Activated T-cell treated with anti-CD3 and anti-CD28 coated beads for 1 hour (primary cell): ENCODE data around the gene PWWP2B.

Experiments
- DNase-seq: peaks from one replicate; pipeline ENCODE4 v3.0.0-alpha.2; 2020; ENCODE audit warnings: low read depth

Gene PWWP2B

DNA sequence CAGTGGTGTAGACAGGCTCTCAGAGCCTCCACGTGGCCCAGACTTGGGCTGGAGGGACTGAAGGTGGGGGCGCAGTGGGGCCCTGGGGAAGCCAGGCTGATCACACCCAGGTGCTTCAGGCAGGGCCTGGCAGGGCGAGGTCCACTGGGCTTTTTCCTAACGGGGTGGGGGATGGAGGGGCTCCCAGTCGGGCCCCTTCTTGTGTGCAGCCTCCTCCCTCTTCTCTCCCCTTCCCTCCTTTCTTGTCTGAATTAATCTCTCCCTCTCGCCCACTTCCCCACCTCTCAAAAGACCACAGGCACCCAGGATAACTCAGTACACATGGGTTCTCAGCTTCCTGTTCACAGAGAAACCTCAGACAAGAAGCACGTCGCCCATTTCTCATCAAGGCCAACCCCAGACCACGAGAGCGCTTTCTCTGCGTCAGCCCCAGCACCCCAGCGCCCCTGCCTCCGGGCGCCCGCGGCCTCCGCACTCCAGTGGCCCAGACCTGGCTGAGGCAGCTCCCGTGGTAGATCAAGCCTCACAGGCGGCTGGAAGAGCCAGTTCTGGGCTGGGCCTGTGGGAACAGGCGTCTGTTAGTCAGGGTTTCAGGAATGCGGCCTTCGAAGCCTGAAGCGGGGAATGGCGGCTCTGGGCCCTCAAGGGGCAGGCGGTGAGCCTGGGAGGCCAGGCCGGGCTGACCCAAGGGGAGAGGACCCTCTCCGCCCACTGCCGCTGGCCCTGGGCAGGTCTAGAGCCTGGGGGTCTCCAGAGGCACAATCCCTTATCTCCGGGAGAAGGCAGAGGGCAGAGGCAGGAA, 50.6 kb downstream of the PWWP2B start:
- DNase-seq: peak; percentile 57

DNA sequence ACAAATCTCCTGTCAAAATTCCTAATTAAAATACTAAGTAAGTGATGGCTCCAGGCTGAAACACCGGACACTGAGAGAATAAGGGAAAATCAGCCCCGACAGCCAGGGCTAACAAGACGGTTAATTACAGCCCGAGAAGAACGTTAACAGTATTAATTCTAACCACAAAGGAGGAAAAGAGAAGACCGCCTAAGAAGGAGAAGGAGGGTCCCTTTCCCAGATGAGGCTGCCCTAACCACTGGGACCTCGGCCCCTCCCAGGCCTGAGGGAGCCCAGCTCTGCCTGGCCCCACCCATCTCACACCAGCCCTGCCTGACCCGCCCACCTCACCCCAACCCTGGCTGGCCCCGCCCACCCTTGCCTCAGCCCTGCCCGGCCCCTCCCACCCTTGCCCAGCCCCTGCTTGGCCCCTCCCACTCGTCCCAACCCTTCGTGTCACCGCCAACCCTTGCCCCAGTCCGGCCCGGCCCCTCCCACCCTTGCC, 51.3 kb downstream of the PWWP2B start:
- peak; percentile 31 for DNase-seq

DNA sequence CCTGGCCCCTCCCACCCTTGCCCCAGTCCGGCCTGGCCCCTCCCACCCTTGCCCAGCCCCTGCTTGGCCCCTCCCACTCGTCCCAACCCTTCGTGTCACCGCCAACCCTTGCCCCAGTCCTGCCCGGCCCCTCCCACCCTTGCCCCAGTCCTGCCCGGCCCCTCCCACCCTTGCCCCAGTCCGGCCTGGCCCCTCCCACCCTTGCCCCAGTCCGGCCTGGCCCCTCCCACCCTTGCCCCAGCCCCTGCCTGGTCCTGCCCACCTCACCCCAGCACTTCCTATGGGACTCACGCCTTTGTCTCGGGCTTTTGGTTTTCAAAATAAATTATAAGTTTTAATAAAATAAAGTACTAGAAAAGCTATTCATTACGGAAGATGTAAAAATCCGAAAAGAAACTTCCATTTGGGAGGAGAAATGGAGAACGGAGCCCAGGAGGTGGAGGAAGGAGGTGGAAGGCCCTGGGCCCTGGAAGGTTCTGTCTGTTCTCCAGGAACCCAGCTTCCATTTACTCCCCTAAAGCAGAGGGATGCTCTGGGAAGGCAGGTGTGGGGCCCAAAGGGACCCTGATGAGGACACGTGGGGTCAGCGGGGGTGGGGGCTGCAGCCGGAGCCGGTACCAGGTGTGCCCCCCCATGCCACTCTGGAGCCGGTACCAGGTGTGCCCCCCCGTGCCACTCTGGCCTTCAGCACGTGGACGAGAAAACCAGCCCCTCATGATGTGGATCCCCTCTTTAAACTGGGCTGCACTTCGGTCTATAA, 52.2 kb downstream of the PWWP2B start:
- no peak for DNase-seq

DNA sequence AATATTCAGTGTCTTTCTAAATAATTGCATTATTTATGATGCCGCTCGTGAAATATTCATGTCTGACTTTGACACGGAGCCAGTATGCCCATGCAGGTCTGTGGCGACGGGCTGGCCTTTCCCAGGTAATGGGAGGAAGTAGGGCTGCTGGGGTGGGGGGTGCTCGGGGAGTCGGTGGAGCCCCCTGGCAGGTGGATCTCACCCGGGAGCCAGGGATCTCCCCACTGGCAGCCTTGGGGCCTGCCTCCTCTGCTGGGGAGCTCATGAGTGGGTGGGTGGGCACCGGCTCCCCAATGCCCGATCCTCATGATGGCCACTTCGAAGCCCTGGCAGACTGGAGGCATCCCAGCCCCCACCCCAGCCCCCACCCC, 52.8 kb downstream of the PWWP2B start:
- no peak for DNase-seq

DNA sequence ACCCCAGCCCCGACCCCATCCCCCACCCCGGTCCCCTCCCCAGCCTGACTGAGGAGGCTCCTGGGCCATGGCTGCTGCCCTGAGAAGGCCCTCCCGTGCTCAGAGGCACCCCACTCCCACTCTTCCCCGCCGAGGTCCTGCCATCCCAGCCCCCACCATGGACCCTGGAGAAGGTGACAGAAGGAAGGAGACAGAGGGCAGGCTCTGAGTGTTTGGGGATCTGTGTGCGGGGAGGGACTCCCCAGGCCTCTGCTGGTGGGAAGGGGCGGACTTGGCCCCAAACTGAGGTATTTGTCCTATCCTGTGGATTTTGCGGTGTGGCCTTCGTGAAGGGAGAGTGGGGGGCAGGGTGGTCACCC, 53.4 kb downstream of the PWWP2B start:
- DNase-seq: no peak

DNA sequence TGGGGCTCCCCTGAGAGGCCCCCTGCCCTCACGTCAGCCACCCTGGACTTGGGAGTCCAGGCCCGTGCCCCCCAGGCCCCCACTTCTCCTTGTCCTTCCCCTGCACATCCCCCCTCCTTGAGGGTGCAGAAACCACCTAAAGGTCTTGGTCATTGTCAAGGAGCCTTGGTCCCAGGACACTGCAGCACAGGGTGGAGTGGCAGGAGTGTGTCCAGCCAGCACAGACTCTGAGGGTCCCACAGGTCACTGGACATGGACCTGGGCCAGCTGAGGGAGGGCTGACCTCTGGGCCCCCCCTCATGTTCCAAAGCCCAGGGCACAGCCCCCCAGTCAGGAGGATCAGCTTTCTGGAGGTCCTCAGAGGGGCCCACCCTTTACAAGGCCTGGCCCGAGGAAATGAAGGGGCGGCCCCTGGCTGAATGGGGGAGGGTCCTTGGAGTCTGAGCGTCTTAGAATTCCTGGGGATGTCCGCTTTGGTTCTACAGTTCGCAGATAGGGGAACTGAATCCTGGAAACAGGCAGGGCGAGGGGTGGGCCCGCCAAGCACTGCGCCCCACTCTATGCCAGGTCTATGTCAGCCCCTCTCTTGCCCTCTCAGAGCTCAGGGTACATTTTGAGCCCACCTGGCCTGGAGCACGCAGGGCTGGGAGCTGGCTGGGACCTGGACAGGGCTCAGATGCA, 54.0 kb downstream of the PWWP2B start:
- no peak for DNase-seq

DNA sequence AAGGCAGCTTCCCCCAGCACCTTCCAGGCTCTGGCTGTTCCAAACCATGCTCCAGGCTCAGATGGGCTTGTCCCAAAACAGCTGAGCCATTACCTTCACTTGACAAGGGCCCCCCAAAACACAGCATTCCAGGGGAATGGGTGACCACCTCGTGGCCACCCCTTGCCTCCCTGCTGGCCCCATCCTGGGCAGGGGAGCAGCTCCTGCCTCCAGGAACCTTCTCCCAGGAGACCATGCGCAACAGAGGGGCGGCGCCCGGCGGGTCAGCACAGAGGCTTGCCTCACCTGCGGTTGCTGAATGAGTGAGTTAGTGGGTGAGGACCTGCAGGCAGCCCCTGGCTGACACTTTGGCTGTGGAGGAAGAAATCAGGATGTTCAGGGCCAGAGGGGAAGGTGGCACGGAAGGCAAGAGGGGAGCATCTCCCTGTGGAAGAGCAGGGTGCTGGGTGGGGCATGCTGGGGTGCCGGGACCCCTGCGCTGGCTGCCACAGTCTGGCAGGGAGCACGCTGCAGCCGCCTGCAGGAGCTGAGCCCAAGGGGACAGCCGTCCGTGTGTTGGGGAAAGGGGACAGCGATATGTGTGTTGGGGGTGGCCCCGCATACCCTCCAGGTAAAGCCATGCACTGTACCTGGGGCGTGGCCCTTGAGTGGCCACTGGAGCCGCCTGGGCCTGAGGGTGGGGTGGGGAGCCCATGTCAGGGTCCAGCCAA, 54.7 kb downstream of the PWWP2B start:
- DNase-seq: no peak

DNA sequence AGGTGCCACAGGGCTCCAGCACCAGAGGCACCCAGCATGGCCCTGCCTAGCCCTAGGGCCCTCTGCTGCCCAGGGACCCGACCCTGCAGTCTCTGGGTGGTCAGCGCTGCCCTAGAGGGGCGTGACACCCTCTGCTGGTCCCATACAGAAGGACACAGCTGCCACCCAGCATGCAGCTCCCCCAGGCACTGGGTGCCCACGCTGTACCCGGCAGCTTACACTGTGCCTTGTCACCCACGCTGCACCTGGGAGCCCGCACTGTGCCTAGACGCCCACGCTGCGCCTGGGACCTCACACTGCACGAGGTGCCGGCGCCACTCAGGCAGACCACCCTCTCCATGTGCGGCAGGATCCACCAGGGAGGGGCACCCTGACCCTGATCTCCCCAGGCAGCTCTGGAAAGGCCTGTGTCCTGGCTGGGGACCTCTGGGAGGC, 55.2 kb downstream of the PWWP2B start:
- DNase-seq: no peak

DNA sequence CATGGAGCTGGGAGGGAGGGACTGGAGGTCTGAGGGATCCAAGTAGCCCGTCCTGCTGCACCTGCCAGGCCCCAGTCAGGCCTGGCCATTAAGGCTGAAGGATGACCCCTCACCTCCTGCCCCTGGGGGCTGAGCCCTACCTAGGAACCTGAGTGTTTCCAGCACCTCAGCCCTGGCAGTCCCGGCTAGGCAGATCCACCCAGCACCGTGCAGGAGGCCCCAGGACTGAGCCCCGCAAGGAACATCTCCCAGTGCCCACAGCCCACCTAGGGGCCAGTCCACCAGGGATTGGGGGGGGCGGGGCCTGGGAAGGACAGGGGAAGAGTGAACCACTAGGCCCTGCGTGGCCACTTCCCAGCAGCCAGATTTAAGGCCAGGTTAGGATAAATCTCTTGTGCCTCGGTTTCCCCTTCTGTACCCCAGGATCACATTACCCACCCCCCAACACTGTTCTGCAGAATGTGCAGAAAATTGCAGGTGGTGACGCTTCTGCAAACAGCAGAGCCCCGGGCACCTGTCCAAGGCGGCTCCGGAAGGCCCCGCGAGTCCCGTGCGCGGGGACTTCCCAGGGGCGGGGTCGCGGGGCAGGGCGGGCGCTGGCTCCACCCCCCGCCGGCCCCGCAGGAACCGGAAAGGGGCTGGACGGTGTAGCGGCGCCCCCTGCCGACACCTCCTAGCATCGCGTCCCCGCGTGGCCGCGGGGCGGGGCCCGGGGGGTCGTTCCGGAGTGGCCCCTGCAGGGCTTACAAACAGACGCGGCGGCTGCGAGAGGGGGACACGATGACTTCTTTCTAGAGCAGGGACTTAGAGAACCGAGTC, 55.9 kb downstream of the PWWP2B start:
- DNase-seq: peak; percentile 91

DNA sequence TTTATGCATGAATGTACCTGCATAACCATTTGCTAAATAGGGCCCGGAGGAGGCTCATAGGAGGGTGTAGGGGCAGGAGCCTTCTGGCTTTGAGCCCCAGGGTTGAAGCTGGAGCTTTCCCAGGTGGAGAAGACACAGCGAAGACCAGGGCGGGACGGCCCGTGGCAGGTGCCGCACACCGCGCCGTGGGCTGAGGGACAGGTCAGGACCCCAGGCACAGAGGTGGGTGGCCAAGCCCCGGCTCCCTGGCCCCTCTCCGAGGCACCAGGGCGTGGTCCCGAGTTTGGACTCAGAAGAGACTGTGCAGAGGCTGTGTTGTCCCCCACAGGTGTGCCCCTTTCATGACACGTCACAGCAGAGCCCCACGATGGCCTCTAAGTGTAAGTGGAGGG, 56.5 kb downstream of the PWWP2B start:
- DNase-seq: no peak

DNA sequence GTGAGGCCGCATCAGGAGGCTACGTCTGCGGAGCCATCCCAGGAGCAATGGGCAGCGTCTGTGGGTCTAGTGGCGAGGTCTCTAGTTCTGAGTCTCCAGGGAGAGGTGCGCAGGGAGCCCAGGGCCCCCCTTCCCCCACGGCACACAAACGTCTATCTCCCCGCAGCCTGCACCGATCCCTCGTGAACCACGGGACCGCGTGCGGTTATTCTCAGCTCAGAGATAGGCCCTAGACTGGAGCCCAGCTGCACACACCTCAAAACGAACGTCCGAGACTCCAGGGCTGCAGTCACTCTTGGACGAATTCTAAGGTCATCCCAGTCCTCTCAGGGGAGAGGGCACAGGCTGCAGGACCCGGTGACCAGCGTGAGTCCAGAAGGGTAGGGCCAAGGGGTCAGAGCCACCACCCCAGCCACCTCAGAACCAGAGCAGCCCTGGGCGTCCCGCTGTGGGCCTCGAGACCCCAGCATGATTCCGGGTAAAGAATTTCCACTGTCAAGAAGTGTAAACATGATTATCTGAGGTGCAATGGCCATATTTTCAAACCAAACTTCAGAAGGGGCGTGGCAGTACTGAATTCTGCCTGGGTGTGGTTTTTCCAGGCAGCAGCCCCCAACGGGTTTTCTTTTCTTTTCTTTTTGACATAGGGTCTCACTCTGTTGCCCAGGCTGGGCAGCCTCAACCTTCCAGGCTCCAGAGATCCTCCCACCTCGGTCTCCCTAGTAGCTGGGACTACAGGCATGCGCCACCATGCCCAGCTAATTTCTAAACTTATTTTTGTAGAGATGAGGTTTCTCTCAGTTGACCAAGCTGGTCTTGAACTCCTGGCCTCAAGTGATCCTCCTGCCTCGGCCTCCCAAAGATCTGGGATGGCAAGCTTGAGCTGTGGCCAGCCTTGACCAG, 57.5 kb downstream of the PWWP2B start:
- DNase-seq: no peak

DNA sequence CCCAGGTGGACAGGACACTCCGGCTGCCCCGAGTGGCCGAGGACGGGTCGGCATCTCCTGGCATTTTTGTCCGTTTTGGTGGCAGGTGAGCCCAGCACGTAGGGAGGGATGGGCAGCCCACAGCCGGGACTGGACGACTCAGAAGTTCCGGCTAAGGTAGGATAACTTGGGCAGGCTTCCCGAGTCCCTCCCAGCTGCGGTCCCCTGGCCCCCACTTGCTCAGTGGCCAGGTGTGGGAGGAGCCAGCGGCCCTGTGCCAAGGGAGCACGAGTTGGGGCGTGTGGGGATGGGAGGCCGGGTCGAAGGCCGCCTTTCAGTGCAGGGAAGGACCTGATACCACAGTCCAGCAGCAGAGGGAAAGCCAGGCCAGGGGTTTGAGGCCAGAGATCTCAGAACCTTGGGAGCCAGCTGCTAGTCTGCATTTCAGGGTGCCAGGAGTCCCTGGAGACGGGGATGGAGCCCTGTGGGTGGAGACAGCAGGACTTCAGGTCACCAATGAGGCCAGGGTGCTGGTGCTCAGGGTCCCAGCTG, 58.5 kb downstream of the PWWP2B start:
- DNase-seq: no peak

DNA sequence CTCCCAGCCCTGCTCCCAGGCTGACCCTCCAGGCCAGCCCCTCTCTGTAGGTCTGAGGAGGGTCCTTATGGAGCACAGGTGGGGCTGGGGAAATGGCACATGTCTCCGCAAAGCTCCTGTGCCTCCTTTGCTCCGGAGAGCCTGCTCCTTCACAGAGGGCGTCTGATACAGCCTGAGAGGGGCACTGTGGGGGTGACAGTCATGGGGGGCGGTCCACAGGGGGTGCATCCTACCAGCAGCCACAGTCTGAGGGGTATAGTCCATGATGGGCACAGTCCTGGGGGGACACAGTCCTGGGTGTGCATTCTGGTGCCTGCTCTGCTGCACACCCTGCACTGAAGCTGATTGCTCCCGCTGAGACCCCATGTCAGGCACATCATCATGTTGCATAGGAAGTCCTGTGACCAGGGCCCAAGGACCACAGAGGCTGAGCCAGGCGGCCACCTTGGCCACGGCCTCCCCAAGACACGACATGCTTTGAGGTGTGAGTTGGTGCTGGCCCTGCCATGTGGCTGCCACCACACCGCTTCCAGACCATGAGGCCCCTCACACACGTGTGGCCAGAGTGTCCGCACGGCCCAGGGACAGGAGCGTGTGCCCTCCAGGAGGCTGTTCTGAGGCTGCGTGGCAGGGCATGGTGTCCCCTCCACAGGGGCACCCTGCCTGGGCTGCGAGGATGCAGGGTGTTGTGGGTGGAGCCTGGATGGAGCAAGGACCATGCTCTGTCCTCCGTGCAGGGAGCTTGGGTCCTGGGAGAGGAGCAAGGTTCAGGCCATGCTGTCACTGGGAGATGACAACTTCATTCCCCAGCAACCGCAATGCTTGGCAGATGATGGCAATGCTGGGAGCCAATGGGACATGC, 59.2 kb downstream of the PWWP2B start:
- no peak for DNase-seq

DNA sequence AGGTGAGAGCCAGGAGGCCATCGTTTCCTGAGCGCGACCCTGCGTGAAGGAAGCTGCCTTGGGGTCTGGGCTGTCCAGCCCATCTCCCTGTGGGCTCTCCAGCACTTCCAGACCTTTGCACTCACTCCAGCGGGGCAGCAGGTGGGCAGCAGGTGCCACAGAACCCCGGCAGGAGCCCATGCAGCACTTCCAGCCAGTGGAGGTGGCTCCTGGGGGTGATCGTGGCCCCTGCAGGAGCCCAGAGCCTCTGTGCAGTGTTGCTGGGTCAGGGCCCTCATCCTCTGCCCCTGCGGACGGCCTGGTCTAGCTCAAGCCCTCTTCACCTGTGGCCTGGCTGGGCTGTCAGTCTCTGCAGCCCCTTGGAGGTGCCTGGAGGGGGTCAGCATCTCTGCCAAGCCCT, 59.9 kb downstream of the PWWP2B start:
- DNase-seq: no peak

DNA sequence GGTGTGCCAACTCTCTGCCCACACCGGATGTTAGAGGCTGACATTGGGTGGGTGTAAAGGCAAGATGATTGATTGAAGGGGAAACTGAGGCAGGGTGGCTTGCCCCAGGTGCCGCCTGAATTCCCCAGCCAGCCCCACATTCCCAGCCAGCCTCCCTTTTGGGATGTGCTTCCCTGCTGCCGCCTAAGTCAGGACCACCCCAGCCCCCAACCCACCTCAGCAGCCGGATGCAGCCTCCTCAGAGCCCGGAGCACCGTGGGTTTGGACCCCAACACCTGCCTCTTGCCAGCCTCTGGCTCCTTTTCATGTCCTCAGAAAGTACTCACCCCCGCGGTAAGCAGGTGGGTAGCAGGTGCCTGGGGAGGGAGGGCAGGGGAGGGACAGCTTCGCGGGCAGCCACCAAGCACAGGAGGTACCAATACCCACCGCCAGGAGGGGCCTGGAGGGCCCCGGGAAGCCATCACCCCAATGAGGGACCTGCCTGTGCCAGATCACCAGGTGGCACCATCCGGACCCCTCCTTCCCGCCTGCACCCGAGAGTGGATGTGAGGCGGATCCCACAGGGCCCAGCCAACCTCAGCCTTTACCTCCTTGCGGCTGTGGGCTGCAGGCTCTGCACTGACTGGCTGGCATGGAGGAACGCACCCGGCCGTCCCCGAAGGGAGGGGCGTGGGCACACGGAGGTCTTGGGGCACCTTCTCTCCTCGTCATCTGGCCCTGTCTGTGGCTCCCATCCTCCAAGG, 60.5 kb downstream of the PWWP2B start:
- DNase-seq: no peak

DNA sequence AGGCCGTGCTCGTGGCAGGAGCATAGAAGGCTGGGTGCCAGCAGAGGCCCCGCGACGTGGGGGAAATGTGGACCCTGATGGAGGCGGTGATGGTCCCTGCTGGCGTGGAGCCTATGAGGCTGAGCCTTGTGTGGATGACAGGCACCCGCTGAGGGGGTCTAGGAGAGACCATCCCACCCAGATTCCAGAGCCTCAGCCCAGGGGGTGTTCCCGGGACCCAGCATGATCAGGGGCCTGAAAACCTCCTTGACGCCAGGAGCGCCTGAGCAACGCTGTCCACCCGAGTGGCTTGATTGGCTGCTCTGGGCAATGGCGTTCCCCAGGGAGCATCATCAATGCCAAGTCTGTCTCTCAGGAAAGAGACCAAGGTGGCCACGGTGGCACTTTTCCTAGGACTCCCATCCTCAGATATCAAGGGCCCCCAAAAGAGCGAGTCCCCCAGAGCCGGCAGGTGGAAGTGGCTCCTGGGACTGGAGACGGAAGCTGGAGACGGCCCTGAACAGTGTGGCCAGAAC, 61.1 kb downstream of the PWWP2B start:
- DNase-seq: no peak

DNA sequence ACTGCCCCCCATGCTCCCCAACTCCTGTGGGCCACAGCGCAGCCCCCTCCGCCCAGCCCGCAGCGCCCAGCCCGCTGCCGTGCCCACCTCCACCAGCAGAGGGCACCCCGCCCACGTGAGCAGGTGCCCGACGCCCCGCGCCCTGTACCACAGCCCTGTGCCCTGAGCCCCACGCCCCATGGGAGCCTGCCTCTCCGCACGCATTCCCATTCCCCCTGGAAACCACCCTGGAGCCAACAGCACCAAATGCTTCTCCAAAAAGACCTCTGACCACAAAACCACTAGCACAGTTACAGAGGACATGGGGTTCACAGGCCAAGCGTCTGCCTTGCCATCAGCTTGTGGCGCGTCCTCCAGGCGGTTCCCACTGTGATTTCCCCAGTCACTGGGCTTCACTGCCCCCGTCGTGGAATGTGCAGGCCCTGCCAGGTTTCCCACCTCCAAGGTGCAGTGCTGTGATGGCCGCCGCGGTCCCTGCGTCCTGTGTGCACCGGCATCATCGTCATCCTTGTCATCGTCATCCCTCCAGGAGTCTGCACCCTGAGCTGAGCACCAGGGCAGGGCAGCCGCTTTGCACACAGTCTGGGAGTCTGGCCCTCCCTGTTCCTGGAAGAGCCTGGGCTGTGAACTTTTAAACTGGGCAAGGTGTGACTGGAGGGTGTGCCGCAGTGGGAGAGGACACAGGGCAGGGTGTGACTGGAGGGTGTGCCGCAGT, 61.7 kb downstream of the PWWP2B start:
- DNase-seq: peak; percentile 69
